ENCODE data around the gene REXO4.
A peak's percentile ranks its signal among the peaks of the same experiment; 100 is the strongest.

The REXO4 gene

DNA sequence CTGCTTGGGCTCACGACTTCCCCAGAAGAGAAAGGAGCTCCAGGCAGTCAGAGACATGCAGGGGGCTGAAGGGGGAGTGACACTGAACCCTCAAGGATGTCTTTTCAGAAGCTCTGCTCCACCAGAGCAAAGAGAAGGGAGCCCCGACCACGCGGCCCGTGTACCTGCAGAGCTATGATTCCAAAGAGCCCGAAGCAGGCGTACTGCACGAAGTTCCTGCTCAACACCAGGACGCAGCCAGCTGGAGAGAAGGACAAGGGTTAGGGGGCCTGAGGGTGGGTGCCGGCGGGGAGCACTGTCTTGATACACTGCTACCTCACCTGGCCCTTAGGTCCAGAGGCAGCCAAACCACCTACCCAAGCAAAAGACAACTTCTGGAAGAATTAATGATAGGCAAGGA, 51.4 kb downstream of the REXO4 start:
- DNase-seq = no peak

- DNase-seq = no peak
Observed at GRCh38 chr9:133362359-133363044, 55.3 kb downstream of the REXO4 start.

DNA sequence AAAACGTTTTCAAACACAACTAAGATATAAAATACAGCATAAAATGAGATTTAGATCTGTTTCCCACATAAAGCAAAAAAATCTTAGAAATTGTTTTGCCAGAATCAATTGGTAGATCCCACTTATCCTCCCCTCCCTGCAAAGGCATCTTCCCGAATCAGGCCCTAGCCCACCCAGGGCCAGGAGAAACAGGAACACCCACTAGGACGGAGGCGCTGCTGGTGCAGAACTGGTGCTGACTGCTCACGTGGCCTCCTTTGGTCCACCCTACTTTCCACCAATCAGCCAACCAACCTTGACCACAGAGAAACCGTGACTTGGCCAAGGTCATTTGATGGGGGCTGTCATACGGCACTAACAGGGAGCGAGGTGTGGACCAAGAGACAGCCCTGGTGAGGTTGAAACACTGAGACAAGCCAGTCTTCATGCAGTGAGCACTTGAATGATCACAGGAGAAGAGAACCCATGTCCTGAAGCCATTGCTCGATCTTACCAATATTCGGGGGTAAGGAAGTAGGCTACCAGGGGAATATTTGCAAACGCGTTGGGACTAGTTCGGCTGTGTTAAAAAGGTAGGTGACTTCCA, 56.2 kb downstream of the REXO4 start:
- DNase-seq = no peak

- peak; percentile 44 to 48 for DNase-seq
Observed at GRCh38 chr9:133360400-133361393, 57.1 kb downstream of the REXO4 start.

DNA sequence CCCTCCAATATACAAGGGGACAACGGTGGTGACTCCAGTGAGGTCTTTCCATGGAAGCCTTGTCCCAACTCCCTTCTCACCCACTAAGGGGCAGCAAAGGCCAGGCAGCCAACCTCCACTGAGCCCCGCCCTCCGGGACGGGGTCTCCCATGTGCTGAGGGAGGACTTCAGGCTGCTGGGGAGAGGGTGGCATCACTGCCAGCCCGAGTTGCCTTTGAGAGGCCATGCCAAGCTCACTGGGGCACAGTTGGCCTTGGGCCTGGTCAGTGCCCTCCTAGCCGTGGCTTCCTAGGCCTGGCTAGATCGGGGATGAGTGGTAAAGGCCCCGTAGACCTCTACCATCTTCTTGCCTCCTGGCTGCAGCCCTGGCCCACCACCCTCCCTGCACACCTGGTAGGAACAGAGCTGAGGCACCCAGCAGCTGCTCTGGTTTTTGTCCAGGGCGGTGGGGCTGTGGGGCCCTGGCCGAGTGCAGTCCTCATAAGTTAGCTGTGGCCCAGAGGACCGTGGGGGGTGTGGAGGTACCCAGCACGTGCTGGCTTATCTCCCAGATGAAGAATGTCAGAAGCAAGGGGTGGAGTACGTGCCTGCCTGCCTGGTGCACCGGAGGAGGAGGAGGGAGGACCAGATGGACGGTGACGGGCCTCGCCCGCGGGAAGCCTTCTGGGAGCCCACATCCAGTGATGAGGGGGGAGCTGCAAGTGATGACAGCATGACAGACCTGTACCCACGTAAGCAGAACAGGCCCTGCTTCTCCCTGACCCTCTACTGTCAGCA, 58.2 kb downstream of the REXO4 start:
- DNase-seq = peak; percentile 53 to 64

DNA sequence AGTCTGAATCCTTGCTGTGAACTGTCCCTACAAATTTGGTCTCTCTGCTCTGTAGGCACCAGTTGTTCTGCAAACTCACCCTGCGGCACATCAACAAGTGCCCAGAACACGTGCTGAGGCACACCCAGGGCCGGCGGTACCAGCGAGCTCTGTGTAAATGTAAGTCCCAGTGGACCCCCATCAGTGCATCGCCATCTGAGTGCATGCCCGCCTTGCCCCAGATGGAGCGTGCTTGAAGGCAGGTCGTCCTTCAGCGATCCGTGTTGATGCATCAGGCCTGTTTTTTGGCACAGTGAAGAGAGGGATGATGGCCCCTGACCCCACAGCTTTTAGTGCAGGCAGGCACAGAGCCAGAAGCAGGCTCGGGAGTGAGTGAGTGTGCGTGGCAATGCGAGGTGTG, 60.2 kb downstream of the REXO4 start:
- DNase-seq = no peak

- peak; percentile 91 to 94 for DNase-seq
Observed at GRCh38 chr9:133356391-133357091, 61.3 kb downstream of the REXO4 start, which contains the start of the genes SURF1 and SURF2. TSS of gene SURF1 (minus strand) at chr9:133356487. CDS start at chr9:133356453, 34 bp downstream. TSS of gene SURF2 (plus strand) at chr9:133356550. CDS start at chr9:133356593, 43 bp downstream.

All from activated T-cell treated with anti-CD3 and anti-CD28 coated beads, Interleukin-2, amount 50 U/mL, for 48 hours (primary cell).